ENCODE measurements around the gene FAM78A.

FAM78A gene, protein sequence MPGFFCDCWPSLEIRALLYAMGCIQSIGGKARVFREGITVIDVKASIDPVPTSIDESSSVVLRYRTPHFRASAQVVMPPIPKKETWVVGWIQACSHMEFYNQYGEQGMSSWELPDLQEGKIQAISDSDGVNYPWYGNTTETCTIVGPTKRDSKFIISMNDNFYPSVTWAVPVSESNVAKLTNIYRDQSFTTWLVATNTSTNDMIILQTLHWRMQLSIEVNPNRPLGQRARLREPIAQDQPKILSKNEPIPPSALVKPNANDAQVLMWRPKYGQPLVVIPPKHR

DNA sequence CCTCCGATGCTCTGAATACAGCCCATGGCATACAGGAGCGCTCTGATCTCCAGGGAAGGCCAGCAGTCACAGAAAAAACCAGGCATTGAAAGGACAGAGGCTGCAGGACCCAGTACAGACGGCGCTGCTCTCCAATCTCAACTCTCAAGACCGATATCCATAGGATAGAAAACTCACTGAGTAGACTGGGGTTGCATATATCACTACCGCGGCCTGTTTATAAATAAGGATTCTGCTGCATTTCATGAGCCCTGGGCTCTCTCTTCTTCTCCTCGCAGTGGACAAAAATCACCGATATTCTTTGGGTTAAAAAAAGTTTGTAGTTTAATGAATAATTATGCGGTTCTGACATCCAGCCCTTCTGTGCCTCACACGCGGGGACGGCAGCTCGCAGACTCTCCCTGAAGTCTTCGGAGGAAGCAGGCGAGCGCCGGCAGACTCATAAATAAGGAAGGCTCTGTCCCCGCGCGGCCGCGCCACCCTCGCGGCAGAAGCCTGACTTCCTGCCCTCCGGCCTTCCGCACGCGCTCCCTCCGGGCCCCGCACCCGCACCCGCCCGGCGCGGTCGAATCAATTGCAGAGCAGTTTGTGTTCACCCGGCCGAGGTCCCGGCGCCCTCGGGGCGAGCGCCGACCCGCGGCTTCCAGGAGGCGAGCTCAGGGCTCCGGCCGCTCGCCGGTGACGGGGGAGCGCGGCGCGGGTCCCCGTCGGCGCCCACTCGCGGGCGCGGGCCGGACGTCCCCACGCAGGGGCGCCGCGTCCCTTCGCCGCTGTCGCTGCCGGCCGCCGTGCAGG, at the start of gene FAM78A:
Gene FAM78A, minus strand, starts transcription at position 417 of the 795 bp plus-strand sequence. Its CDS starts 331 bp downstream, at position 86.
- no peaks in the 10 kb centered on the region for H3K4me1 ChIP-seq (ENCODE audit: control insufficient read depth, insufficient read depth, low read length, unreplicated experiment)
- H3K4me3 ChIP-seq (ENCODE audit: low read depth, low read length) = peak within 1 kb of the TSS; percentile 77
- H3K79me2 ChIP-seq (ENCODE audit: control insufficient read depth, insufficient read depth, low read length, unreplicated experiment) = no peaks in the 10 kb centered on the region
- peak within 1 kb of the TSS; percentile 62 for H2AFZ ChIP-seq (ENCODE audit: low read length, unreplicated experiment)
- H3K27me3 ChIP-seq (ENCODE audit: insufficient read depth, low read length) = peaks cover 34% of the 10 kb centered on the region
- no peak within 1 kb of the TSS for H3K27ac ChIP-seq (ENCODE audit: low read depth, low read length)
- no peaks in the 10 kb centered on the region for H3K36me3 ChIP-seq (ENCODE audit: insufficient read depth, low read length)

DNA sequence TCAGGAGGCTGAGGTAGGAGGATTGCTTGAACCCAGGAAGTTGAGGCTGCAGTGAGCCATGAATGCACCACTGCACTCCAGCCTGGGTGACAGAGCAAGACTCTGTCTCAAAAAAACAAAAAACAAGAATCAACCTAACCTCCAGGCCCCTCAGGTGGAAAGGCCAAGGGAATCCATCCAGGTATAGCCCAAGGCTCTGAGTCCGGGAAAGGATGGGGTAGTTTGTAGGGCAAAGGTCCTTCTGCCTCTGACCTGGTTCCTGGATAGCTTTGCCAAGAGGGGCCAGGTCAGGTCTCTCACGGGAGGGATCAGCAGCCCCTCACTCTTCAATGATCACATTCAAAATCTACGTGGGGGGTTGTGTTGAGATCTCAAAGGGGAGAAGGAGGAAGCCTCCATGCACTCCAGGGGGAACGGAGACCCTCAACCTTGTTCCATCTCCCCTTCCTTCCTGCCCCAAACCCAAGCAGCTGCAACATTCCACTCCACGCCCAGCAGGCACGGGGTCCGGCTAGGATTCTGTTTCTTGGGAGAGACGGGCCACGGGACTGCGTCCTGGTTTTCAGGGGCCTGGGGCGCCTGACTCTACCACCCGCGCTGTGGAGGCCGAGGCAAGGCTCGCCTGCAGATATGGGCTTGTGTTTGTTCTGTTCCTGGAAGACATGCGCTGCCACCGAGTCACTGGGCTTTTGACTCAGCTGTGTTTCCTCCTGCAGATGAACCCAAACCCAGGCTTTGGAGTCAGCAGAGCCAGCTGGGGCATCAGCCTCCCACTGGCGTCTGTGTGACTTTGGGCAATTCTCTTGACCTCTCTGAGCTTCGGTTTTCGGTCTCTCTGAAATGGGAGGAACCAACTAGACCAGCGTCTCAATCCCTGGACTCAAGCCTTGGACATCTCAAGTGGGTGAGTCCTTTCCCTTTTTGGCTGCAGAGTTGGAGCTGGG, 48.7 kb upstream of the FAM78A start:
- Histone ChIP-seq H3K27me3 (ENCODE audit: insufficient read depth, low read length) (no peaks in the 10 kb centered on the region), H2AFZ (ENCODE audit: low read length, unreplicated experiment) (no peak overlapping the region), H3K79me2 (ENCODE audit: control insufficient read depth, insufficient read depth, low read length, unreplicated experiment) (no peaks in the 10 kb centered on the region), H3K36me3 (ENCODE audit: insufficient read depth, low read length) (no peaks in the 10 kb centered on the region), H3K4me3 (ENCODE audit: low read depth, low read length) (no peak overlapping the region), H3K4me1 (ENCODE audit: control insufficient read depth, insufficient read depth, low read length, unreplicated experiment) (peaks cover 5% of the 10 kb centered on the region), H3K27ac (ENCODE audit: low read depth, low read length) (no peak overlapping the region)

DNA sequence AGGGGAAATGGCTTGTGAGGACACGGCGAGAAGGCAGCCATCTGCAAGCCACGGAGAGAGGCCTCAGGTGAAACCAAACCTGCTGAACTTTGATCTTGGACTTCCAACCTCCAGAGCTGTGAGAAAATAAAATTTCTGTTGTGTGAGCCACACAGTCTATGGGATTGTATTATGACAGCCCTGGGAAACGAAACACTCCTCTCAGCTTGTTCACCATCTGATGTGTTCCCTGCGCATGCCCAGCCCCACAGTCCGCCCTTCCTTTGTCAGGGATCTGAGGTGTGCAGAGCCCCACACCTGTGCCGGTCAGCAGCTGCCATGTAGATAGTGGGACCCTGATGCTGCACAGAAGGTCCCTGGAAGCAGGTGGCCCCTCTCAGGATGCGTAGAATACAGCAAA, 47.3 kb upstream of the FAM78A start:
- no peak overlapping the region for H2AFZ ChIP-seq (ENCODE audit: low read length, unreplicated experiment)
- no peaks in the 10 kb centered on the region for H3K36me3 ChIP-seq (ENCODE audit: insufficient read depth, low read length)
- no peak overlapping the region for H3K27ac ChIP-seq (ENCODE audit: low read depth, low read length)
- H3K4me1 ChIP-seq (ENCODE audit: control insufficient read depth, insufficient read depth, low read length, unreplicated experiment) = peaks cover 5% of the 10 kb centered on the region
- H3K79me2 ChIP-seq (ENCODE audit: control insufficient read depth, insufficient read depth, low read length, unreplicated experiment) = no peaks in the 10 kb centered on the region
- no peaks in the 10 kb centered on the region for H3K27me3 ChIP-seq (ENCODE audit: insufficient read depth, low read length)
- H3K4me3 ChIP-seq (ENCODE audit: low read depth, low read length) = no peak overlapping the region

DNA sequence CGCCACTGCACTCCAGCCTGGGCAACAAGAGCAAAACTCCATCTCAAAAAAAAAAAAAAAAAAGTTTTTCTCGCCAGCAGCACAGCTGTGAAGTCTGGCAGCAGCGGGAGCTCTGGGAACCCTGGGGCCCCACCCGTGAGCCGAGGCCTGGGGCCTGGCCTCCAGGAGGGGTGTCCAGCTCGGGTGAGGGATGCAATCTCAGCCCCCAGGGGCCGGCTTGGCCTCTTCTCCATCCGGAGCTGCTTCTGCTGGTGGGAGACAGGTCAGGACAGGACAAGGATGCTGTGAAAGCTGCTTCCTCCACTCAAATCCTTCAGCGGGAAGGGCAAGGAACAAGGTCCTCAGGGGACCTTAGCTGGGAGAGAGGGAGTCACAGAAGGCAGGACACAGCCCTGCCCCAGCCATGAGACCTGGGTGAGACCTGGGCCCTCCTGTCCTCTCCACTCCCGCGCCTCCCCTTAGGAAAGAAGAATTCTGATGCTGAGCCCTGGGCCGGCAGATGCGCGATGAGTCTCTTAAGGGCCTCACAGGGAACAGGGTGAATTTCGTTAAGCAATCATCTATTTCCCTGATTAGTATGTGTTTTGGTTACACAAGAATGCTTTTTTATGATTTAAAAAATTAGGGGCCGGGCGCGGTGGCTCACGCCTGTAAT, 43.8 kb upstream of the FAM78A start:
- no peaks in the 10 kb centered on the region for H3K79me2 ChIP-seq (ENCODE audit: control insufficient read depth, insufficient read depth, low read length, unreplicated experiment)
- H3K36me3 ChIP-seq (ENCODE audit: insufficient read depth, low read length) = no peaks in the 10 kb centered on the region
- H3K27me3 ChIP-seq (ENCODE audit: insufficient read depth, low read length) = no peaks in the 10 kb centered on the region
- no peak overlapping the region for H3K27ac ChIP-seq (ENCODE audit: low read depth, low read length)
- H2AFZ ChIP-seq (ENCODE audit: low read length, unreplicated experiment) = peak overlapping the region; percentile 45
- no peaks in the 10 kb centered on the region for H3K4me1 ChIP-seq (ENCODE audit: control insufficient read depth, insufficient read depth, low read length, unreplicated experiment)
- H3K4me3 ChIP-seq (ENCODE audit: low read depth, low read length) = no peak overlapping the region

DNA sequence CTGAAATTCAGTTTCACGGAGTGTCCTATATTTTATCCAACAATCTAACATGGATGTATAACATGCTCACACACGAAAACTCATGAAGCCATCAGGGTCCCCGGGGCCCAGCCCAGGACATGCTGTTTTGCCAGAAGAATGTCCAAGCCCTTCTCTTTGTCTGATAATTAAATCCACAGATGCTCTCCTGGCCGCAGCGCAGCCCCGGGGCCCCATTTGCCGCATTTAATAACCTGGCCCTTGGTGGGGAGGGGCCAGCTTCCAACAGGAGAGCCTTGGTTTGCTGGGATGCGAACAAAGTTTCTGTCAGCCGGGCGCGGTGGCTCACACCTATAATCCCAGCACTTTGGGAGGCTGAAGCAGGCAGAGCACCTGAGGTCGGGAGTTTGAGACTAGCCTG, 43.2 kb upstream of the FAM78A start:
- no peak overlapping the region for H3K27ac ChIP-seq (ENCODE audit: low read depth, low read length)
- H3K36me3 ChIP-seq (ENCODE audit: insufficient read depth, low read length) = no peaks in the 10 kb centered on the region

DNA sequence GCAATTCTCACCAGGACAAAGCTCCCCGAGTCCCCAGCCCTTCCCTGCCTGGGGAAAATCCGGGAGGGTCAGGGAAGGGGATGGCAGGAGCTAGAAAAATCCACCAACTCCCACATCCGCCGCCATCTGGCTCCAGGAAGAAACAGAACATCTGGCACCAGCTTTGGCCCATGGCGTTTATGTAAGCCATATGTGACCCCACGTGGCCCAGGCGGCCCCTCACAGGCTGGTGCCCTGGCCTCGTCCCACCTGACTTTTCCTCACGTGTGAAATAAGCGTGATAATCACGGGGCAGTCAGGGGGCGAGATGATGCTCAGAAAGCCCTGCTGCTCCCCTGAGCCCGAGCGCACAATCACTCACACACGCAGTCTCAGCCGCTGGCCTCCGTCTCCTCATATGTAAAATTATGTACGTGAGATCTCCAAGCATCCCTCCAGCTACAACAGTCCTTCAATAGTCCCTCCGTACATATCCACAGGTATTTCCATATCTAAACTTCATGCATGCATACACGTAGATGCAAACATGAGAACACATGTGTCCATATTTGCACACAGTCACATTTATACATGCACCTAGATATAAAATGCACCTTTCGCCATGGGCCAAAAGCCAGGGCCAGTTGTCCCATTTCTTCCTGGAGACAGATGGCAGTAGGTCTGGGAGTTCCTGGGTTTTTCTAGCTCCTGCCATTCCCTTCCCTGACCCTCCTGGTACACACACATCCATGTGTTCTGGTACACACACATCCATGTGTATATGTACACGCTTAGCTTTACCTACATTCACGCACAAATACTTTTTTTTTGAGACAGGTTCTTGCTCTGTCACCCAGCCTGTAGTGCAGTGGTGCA, 42.1 kb upstream of the FAM78A start:
- no peaks in the 10 kb centered on the region for H3K36me3 ChIP-seq (ENCODE audit: insufficient read depth, low read length)
- no peaks in the 10 kb centered on the region for H3K79me2 ChIP-seq (ENCODE audit: control insufficient read depth, insufficient read depth, low read length, unreplicated experiment)
- H3K4me1 ChIP-seq (ENCODE audit: control insufficient read depth, insufficient read depth, low read length, unreplicated experiment) = no peaks in the 10 kb centered on the region
- no peak overlapping the region for H2AFZ ChIP-seq (ENCODE audit: low read length, unreplicated experiment)
- H3K27me3 ChIP-seq (ENCODE audit: insufficient read depth, low read length) = no peaks in the 10 kb centered on the region
- H3K4me3 ChIP-seq (ENCODE audit: low read depth, low read length) = no peak overlapping the region
- no peak overlapping the region for H3K27ac ChIP-seq (ENCODE audit: low read depth, low read length)

More for the DNA sequence above, 43.2 kb upstream of the FAM78A start:
- H2AFZ ChIP-seq (ENCODE audit: low read length, unreplicated experiment) = no peak overlapping the region
- H3K4me3 ChIP-seq (ENCODE audit: low read depth, low read length) = no peak overlapping the region
- H3K27me3 ChIP-seq (ENCODE audit: insufficient read depth, low read length) = no peaks in the 10 kb centered on the region
- H3K4me1 ChIP-seq (ENCODE audit: control insufficient read depth, insufficient read depth, low read length, unreplicated experiment) = no peaks in the 10 kb centered on the region
- no peaks in the 10 kb centered on the region for H3K79me2 ChIP-seq (ENCODE audit: control insufficient read depth, insufficient read depth, low read length, unreplicated experiment)

DNA sequence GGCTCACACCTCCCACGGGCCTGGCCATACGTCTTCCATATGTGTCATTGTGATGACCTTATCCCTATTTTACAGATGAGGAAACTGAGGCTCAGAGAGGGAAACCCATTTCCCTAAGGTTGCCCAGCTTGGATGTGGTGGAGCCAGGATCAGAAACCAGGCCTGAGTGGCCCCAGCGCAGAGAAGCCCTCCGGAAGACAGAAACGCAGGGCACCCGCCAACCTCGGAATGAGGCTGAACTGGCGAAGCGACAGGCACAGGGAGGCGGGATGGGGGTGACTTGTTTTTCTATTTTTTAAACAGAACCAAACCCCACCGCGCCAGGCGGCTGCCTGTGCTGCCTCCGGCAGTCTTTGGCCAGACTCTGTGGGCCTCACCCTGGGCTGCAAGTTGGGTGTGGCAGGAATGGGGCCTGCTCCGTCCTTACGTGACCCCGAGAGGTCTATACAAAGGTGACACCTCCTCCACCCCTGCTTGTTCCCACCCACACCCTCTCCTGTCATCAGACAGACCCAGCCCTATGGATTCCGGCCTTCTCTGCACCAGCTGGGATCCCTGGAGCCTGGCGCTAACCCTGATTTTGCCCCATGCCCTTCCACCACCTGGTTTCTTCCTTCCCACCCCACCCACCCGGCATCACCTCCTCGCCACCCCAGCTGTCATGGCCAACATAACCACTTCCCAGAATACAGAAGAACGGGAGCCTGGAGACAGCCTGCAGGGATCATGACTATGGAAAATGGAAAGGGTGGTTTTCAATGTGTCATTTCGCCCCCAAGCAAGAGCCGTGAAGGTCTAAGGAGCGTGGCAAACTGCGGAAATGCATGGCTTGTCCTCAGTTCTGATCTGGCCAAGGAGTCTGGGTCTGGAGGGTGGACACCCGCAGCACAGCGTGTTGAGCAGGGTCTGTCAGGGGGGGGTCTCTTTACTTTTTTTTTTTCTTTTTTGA, 36.8 kb upstream of the FAM78A start:
- no peak overlapping the region for H3K4me3 ChIP-seq (ENCODE audit: low read depth, low read length)
- no peaks in the 10 kb centered on the region for H3K79me2 ChIP-seq (ENCODE audit: control insufficient read depth, insufficient read depth, low read length, unreplicated experiment)
- H3K27ac ChIP-seq (ENCODE audit: low read depth, low read length) = no peak overlapping the region
- H2AFZ ChIP-seq (ENCODE audit: low read length, unreplicated experiment) = no peak overlapping the region
- no peaks in the 10 kb centered on the region for H3K36me3 ChIP-seq (ENCODE audit: insufficient read depth, low read length)
- no peaks in the 10 kb centered on the region for H3K27me3 ChIP-seq (ENCODE audit: insufficient read depth, low read length)
- no peaks in the 10 kb centered on the region for H3K4me1 ChIP-seq (ENCODE audit: control insufficient read depth, insufficient read depth, low read length, unreplicated experiment)

DNA sequence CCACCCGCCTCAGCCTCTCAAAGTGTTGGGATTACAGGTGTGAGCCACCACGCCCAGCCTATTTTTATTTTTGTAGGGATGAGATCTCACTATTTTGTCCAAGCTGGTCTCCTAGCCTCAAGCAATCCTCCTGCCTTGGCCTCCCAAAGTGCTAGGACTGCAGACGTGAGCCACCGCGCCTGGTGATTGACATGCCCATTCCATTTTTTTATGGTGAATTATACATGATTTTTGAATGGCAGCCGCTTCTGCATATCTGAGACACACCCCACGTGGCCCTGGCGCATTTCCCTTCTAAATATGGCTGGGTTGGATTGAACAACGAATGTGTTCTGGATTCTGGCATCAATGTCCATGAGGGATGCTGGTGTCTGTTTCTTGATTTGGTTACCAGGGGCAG, 35.9 kb upstream of the FAM78A start:
- Histone ChIP-seq H3K4me1 (ENCODE audit: control insufficient read depth, insufficient read depth, low read length, unreplicated experiment) (no peaks in the 10 kb centered on the region), H3K36me3 (ENCODE audit: insufficient read depth, low read length) (no peaks in the 10 kb centered on the region), H2AFZ (ENCODE audit: low read length, unreplicated experiment) (no peak overlapping the region), H3K27me3 (ENCODE audit: insufficient read depth, low read length) (no peaks in the 10 kb centered on the region), H3K4me3 (ENCODE audit: low read depth, low read length) (no peak overlapping the region), H3K79me2 (ENCODE audit: control insufficient read depth, insufficient read depth, low read length, unreplicated experiment) (no peaks in the 10 kb centered on the region), H3K27ac (ENCODE audit: low read depth, low read length) (no peak overlapping the region)

Measured in ACC112 (cell line).